ENCODE measurements around the gene NR2F6.
"Not testable (repeated sequence)": the region's sequence is repeated elsewhere in the genome, so short reads cannot be mapped to it uniquely, and the experiment has no call there.

The NR2F6 gene

GRCh38 chr19:17209126-17210036 lies 36.3 kb downstream of the NR2F6 start:
- peak; percentile 66 for DNase-seq

GRCh38 chr19:17206736-17207581 lies 38.8 kb downstream of the NR2F6 start:
- no peak for DNase-seq

- peak; percentile 60 for DNase-seq
These were observed 40.2 kb downstream of the NR2F6 start for GRCh38 chr19:17205237-17206140.

- no peak for DNase-seq
These were observed 43.0 kb downstream of the NR2F6 start for GRCh38 chr19:17202713-17203112.

- DNase-seq: peak; percentile 33
These were observed 43.5 kb downstream of the NR2F6 start for GRCh38 chr19:17202249-17202648.

- no peak for DNase-seq
These were observed 45.2 kb downstream of the NR2F6 start for GRCh38 chr19:17200408-17201079.

- no peak for DNase-seq
These were observed 48.1 kb downstream of the NR2F6 start for GRCh38 chr19:17197666-17198065.

GRCh38 chr19:17196610-17197009 lies 49.1 kb downstream of the NR2F6 start:
- DNase-seq: no peak

GRCh38 chr19:17195106-17195505 lies 50.6 kb downstream of the NR2F6 start:
- DNase-seq: no peak

- DNase-seq: no peak
These were observed 51.1 kb downstream of the NR2F6 start for GRCh38 chr19:17194608-17195007.

- no peak for DNase-seq
These were observed 53.0 kb downstream of the NR2F6 start for GRCh38 chr19:17192751-17193150.

GRCh38 chr19:17191736-17192135 lies 54.0 kb downstream of the NR2F6 start:
- not testable (repeated sequence) for DNase-seq

GRCh38 chr19:17185590-17185989 lies 60.1 kb downstream of the NR2F6 start:
- DNase-seq: no peak

GRCh38 chr19:17184371-17184841 lies 61.3 kb downstream of the NR2F6 start:
- peak; percentile 72 for DNase-seq

- DNase-seq: peak; percentile 40
These were observed 61.8 kb downstream of the NR2F6 start for GRCh38 chr19:17183858-17184321.

GRCh38 chr19:17183271-17183761 lies 62.4 kb downstream of the NR2F6 start:
- DNase-seq: peak; percentile 31

Data from activated CD4-positive, alpha-beta T cell treated with anti-CD3 and anti-CD28 coated beads, Interleukin-2, Interleukin-6, amounts not matched to agents 100 ng/mL and 50 ng/mL, durations not matched to agents 16 hours and 8 hours (primary cell).